ENCODE measurements around the gene SESN3.
"Not testable (repeated sequence)": the region's sequence is repeated elsewhere in the genome, so short reads cannot be mapped to it uniquely, and the experiment has no call there.

SESN3 gene

DNA sequence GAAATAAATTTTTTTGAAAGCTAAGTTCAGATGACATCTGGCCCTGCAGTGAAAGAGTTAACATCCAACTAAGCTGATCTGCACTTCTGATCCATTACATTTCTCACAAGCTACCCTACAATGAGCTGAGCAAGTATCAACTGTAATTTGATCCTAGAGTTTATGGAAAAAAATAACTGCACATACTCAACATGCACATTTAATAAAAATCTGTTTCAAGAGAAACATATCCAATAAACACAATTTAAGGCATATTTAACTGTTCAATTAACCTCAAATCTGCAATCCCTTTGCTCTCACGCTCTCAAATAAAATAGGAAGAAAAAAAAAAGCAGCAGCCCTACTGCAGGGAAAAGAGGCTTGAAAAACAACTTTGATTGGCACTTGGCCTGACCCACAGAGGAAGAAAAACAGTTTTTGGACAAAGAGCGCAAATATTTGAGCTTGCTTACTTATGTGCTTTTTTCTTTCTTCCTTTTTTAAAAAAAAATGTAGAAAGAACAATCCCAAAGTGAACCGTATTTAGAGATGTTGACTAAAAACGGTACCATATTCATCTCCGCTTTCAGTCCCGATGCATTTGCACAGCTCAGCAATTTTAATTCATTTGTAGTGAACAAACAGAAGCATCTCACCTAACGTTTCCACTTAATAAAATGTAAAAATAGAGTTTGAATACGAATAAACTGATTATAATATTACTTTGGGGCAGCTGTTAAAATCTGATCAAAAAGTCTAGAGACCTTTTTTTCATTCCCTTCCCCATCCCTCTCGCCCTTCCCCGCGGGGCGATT is 1.6 kb downstream of the SESN3 start:
- DNase-seq, result peak in 1 of 10 donors; percentile 9
- intact Hi-C loops (cut with DNase I), result loop anchor here (10.0 kb wide), 1 partner anchor 535 kb away; no protein-coding TSS in a partner anchor

DNA sequence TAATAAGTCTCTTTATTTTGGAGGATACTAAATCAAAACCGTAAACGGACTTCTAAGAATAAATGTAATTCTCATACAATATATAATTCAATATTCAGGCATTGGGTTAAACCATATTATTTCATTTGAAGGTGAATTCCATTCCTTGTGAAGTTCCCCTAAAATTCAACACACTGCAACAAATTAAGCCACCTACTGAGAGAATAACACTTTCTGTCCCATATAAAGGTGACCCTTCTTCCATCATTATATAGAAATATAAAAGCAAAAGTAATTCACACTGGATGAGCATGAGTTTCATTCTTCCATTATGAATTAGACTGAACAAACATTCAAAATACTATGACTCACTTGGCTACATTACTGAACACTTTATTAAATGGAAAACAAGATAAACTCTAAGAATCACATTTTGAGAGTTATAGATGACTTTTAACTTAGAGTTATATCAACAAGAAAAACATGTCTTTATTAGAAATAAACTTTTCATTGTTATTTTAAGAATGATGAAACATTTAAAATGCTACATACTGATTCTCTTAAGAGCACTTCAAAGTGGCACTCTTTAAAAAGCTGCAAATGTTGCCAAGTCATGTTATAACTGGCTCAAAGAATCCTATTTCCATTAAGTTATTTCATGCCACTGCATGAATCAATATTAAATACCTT is 2.8 kb downstream of the SESN3 start:
- no peak for DNase-seq
- intact Hi-C loops (cut with DNase I), result loop anchor here (10.0 kb wide), 1 partner anchor 537 kb away; no protein-coding TSS in a partner anchor

DNA sequence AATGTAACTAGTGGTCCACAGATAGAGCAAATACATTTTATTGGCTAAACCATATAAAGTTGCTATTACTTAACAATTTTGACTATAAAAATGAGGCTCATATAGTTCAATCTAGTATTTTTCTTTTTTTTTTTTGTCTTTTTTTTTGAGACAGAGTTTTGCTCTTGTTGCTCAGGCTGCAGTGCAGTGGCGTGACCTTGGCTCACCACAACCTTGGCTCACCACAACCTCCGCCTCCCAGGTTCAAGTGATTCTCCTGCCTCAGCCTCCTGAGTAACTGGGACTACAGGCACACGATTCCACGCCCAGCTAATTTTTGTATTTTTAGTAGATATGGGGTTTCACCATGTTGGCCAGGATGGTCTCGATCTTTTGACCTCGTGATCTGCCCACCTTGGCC is 3.9 kb downstream of the SESN3 start:
- intact Hi-C loops (cut with DNase I), result loop anchor here (10.0 kb wide), 1 partner anchor 538 kb away; no protein-coding TSS in a partner anchor
- peak in 1 of 10 donors; percentile 56 for DNase-seq

DNA sequence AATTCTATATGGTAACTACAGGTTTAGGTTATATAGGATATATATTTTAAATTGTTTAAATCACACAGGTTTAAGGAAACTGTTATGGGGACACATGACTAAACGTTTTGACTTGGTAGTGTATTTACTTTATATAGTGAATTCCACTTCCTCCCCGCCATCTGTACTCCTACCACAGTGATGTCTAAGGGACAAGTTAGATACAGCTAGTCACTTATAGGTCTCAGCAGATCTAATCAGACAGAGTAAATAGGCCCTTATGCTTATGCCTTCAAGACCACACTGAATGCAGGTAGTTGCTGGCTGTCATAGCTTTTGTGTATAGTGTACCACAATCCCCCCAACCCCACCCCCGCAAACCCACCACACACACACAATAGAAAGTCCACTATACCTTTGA is 8.2 kb downstream of the SESN3 start:
- no peak for DNase-seq
- intact Hi-C loops (cut with DNase I), result loop anchor here (10.0 kb wide), 1 partner anchor 542 kb away; no protein-coding TSS in a partner anchor

DNA sequence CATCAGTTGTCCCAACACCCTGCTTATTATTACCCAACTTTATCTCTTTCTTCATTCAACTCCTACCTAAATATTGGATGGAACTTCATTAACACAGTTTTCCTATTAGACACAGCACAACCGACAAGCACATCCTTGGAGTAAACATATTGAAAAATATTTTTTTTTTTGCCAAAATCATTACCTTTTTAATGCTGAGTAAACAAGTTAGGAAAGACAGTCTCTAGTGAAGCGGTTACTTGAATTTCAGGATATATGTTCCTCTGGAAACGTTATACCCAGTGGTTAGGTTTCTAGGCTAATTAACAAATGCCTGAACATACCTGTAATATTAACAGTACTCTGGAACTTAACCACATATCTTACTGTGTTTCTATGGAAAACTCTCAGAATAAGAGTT is 11.4 kb downstream of the SESN3 start:
- intact Hi-C loops (cut with DNase I), result no loop called here

DNA sequence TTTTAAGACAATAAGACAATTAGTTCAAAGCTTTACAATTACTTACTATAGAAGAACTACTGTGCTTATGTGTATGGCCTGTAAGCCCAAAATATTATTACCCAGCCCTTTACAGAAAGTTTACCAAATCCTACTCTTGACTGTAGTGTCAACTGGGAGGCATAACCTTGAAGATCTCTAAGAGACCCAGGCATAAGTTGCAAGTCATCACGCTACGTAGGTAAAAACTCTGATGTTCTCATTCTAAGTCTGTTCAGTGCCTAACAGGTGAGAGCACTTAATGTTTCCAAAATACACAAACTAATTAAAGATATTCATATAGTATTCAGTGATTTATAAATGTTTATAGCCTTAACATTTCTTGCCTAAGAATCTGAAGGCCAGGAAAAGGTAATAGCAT is 12.9 kb downstream of the SESN3 start:
- no peak for DNase-seq
- intact Hi-C loops (cut with DNase I), result no loop called here

More for the DNA sequence above, 11.4 kb downstream of the SESN3 start:
- no peak for DNase-seq

DNA sequence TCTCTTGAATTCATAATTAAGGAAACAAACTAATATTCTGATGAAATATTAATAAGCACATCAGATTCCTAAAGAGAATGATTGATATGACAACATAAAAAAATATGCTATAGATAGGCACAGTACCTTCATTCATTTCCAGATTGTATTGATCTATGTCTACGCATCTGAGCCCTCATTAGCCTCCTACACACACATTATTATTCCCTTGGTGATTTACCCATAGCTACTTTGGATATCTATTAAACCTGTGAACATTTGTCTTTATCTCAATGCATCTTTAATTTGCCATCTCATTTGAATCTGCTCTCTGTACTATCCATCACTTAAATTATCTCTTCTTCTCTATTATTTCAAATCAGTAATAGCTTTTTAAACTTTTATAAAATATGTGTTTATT is 18.4 kb downstream of the SESN3 start:
- no peak for DNase-seq
- intact Hi-C loops (cut with DNase I), result no loop called here

DNA sequence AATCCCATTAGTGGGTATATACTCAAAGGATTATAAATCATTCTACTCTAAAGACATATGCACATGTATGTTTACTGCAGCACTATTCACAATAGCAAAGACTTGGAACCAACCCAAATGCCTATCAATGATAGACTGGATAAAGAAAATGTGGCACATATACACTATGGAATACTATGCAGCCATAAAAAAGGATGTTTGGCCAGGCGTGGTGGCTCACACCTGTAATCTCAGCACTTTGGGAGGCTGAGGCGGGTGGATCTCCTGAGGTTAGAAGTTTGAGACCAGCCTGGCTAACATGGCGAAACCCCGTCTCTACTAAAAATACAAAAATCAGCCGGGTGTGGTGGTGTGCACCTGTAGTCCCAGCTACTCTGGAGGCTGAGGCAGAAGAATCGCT is 21.5 kb downstream of the SESN3 start:
- DNase-seq; intact Hi-C loops (cut with DNase I): not testable (repeated sequence)

DNA sequence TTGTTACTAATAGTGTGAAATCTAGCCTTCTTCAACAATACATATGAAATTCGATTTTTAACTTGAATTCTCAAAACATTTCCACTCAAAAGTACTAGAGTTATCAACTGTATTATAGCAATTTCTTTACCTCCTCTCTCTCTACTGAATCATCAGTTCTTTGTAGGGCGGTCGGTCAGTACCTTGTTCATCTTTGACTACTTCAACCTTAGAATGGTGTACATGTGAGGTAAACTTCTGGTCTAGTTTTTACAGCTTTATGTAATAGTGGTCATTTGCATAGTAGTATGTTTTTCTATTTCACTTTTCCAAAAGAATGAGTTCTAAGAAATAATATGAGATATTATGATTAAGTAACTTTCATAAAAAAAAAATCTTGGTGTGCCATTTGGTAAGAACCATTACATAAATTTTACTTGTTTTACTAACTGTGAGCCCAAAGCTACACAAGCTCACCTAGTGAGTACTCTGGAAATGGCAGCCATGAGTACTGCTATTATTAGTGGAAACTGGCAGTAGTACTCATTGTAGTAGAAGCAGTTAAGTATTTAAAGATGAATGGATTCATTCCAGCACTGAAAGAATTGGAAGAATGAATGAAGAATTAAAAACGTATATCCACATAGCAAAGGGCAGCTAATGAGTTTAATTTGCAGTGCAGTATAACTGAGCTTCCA is 30.1 kb downstream of the SESN3 start:
- intact Hi-C loops (cut with DNase I), result no loop called here
- no peak for DNase-seq

DNA sequence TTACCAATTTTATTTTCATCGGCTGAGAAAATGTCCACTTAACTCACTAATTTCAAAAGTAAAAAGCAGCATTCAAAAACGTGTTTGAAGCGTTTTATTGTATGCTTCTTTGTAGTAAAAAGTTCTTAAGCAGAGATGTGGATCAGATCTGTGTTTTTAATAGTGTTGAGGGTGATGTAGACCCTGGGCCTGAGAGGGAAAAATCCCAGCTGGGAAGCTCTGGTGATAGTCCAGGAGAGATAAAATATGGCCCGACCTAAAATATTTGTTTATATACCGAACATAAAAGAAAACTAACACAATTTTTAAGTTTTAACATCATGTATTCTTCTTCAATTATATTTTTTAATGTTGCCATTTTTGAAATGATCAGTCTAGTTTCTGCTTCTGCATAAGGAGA is 35.2 kb downstream of the SESN3 start:
- no peak for DNase-seq
- intact Hi-C loops (cut with DNase I), result no loop called here

DNA sequence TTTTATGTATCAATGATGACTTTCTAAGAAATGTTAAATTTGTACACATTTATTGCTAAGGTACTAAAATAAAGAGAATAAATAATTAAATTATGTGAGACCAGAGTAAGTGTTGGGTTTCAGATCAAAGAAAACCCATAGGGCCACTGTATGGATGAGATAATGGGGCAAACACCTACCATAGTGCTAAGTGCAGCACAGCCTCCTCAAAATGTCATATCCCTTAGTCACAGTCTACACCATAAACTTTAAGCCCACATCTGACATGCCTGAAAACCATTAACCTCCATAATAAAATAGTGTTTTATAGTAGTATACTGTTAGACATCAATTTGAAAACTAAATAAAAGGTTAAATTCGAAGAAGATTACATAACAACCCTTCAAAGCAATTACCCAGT is 37.5 kb downstream of the SESN3 start:
- no peak for DNase-seq
- intact Hi-C loops (cut with DNase I), result no loop called here

DNA sequence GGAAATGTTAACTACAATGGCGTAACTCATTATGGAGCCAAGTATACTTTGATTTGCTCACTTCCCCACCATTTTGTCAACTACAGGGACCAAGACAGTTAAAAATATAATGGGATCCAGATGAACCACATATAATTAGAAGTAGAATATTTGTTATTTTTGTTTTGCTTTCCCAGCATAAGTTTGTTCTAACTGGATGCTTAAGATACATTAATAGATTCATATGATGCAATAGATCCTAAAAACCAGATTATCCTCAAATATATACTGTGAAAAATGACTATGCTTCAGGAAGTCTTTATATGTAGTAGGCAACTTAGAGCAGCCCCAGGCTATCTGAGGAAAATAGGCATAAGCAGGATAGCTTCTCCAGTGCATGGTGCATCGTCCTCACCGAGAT is 38.3 kb downstream of the SESN3 start:
- intact Hi-C loops (cut with DNase I), result no loop called here
- no peak for DNase-seq

DNA sequence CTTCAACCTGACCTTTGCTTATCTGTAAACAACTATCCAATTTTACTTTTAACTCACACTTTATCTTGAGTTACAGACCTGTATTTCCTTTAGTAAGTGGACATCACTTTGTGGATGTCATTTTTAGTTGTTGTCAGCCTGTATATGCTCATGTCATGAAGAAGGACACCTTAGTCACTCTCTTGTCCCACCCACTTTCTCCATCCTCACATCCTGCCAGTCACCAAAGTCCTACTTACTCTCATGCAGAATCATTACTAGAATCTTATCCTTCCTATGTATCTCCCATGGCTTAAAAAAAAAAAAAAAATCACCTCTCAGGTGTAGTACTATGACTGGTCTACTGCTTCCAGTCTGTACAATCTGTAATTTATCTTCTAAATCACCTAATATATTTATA is 43.3 kb downstream of the SESN3 start:
- intact Hi-C loops (cut with DNase I), result no loop called here
- no peak for DNase-seq

DNA sequence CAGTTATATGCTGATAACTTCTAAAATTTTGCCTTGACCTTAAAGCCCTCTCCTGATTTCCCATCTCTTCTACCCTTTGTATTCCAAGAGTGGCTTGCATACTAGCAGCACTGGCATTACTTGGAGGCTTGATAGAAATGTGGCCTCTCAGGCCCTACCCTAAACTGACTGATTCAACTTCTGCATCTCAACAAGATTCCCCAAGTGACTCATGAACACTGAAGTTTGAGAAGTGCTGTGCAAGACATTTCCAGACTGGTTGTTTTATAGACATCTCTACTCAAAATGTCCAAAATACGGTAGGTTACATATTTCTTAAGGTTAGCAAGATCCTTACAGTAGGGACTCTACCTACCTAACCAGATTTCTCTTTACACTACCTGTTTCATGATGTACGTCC is 48.6 kb downstream of the SESN3 start:
- DNase-seq, result no peak
- intact Hi-C loops (cut with DNase I), result no loop called here

DNA sequence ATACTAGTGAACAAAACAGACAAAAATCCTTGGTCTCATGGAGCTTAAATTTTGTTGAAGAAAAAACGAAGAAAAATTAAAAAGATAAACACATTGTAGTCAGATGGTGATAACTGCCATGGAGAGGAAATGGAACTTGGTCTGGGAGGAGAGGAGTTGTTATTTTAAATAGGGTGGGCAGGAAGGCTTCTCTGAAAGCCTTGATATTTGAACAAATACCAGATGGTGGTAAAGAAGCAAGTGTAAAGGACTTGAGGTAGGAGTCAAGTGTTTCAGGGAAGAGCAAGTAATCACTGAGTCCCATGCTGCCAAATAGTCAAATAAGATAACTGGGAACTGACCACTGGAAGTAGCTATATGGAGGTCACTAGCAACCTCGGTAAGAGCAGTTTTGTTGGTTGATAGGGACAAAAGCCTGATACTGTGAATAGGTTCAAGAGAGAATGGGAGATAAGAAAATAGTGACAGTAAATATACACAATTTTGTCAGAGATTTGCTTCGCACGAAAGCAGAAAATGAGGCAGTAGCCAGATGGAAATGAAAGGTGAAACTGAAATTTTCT is 55.1 kb downstream of the SESN3 start:
- intact Hi-C loops (cut with DNase I), result no loop called here
- no peak for DNase-seq

DNA sequence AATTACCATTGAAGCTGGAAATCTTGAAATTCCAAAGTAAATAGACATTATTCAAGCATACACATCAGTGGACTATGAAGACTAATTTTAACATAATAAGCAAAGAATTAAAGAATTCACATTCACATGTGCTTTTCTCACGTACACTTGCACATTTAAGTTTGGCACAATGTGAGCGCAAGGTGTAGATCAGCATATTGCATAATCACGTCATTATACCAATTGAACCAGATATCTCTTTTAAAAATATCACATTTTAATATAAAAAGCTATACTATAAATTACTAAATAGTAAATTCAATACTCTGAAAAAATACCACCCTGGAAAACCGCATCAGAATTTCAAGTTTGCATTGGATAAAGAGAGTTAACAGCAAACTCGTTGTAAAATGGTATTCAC is 60.7 kb downstream of the SESN3 start:
- intact Hi-C loops (cut with DNase I), result no loop called here
- DNase-seq, result no peak

DNA sequence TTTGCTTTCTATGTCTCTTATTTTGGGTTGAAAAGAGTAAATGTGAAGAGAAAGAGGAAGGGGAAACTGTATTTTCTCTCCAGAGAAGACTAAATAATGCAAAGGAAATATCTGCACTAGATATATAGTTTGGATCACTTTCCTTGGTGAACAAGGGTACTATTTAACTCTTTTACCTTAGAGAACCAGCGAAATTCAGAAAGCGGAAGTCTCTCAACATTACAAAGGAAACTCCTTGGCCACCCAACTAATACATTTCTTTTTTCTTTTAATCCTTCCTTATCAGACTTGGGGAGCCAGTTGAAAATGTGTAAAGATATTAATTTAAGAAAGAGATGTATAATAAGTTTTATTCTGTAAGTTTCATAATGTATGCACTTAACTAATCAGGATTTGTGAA is 64.2 kb downstream of the SESN3 start:
- intact Hi-C loops (cut with DNase I), result no loop called here
- no peak for DNase-seq

DNA sequence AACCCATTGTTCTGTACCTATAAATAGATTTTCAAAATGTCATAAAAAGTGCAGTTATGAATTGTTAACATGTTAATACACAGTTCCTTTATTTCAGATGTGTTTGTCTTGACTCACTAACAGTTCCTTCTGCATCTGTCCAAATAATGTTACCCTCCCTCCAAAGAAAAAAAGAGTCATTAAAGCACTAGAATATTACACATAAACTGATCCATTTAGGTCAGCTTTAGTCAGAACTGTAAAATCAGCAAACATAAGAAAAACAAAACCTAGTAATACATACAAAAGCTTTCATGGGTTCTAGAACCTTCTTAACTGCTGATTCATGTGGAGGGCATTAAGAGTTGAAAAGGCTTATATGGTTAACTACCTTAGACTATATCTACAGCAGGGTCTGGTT is 65.4 kb downstream of the SESN3 start:
- DNase-seq, result no peak
- intact Hi-C loops (cut with DNase I), result no loop called here

DNA sequence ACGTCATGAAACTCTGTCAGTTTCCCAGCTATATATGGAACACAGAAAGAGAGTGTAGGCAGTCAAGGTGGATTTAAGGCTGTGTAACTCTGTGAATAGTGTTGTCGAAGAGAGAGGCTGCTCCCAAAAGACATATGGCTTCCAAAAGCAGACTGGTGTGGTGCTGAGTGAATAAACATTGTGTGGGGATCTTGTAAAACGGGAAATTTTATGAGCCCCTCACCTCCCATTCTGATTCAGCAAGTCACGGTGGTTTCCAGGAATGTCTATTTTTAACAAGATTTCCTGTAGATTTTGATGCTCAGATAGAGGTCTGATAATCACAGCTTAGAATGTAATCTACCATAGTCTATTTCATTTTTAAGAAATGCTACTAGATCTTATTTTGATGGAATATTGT is 67.9 kb downstream of the SESN3 start:
- no peak for DNase-seq
- intact Hi-C loops (cut with DNase I), result no loop called here

DNA sequence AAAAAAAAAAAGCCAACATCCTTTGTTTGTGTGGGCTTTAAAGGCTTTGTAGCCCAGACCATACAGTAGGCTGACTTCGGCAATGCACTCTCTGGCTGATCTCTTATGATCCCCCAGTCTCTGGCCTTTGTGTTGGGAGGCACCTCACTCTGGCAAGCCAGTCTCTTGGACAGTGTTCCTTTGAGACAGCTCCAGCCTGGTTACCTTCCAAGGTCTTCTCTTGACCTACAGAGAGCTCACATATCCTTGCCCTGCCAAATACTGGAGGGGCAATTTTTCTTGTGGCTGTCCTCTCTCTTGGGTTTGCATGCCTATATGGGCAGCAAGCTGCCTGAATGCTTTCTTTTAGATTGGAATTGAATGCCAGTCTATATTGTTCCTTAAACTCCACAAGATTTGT is 69.8 kb downstream of the SESN3 start:
- intact Hi-C loops (cut with DNase I), result no loop called here
- no peak for DNase-seq

DNA sequence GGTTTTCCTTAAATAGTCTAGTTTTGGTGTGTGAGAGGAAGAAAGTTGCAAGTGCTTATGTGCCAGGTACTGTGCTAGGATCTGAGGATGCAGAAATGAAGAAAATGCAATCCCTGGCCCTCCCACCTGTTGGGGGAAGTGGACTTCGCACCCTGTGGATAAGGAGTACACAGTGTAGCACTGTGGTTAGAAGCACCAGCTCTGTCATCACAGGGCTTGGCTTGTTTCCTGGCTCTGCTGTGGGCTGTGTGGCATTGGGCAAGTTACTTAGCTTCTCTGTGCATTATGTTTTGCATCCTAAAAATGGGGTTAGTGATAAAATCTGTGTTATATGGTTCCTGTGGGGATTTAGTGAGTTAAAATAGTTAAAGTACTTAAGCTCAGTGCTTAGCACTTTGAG is 73.2 kb downstream of the SESN3 start:
- intact Hi-C loops (cut with DNase I), result loop anchor here (10.0 kb wide), 1 partner anchor 407 kb away; no protein-coding TSS in a partner anchor
- DNase-seq, result no peak

Data from posterior cingulate gyrus (tissue), 11 donors.